ENCODE data around the gene RNF130.

The RNF130 gene, protein sequence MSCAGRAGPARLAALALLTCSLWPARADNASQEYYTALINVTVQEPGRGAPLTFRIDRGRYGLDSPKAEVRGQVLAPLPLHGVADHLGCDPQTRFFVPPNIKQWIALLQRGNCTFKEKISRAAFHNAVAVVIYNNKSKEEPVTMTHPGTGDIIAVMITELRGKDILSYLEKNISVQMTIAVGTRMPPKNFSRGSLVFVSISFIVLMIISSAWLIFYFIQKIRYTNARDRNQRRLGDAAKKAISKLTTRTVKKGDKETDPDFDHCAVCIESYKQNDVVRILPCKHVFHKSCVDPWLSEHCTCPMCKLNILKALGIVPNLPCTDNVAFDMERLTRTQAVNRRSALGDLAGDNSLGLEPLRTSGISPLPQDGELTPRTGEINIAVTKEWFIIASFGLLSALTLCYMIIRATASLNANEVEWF

DNA sequence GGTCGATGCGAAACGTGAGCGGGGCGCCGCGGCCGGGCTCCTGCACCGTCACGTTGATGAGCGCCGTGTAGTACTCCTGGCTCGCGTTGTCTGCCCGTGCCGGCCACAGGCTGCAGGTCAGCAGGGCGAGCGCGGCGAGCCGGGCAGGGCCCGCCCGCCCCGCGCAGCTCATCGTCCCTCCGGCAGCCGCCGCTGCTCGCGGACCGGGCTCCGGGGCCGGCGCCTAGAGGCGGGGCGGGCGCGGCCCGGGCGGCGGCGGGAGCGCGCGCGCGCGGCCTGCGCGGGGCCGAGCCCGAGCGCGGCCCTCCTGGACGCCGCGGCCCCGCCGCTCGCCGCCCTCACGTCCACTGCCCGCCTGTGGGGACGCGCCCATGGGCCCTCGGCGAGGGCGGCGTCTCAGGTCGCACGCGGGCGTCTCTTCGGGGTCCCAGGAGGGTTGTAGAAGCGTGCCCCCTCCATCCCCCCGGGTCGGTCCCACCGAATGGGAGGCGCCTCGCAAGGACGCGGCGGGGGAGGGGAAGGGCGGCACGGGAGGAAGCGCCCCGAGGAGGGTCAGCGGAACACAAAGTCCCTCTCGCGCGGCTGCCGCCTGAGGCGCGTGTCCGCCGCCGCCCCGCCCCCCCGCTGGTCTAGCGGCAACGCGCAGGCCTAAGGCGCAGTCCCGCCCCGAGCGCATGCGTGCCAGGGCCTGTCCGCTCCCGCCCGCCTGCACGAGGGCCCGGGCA is at the start of gene RNF130:
Gene RNF130, minus strand, starts transcription at position 229 of the 725 bp plus-strand sequence. Its CDS starts 57 bp downstream, at position 172.
- peak; percentile 82 to 86 for DNase-seq (ENCODE audit: low spot score in 2 of 2)
- peak within 1 kb of the TSS; percentile 89 for H3K4me3 Mint-ChIP-seq
- peak within 1 kb of the TSS; percentile 61 for H3K27ac Mint-ChIP-seq
- no peaks in the 10 kb centered on the region for H3K27me3 Mint-ChIP-seq
- no peaks in the 10 kb centered on the region for H3K9me3 Mint-ChIP-seq
- H3K4me1 Mint-ChIP-seq, result peaks cover 24% of the 10 kb centered on the region
- H3K36me3 Mint-ChIP-seq, result no peaks in the 10 kb centered on the region
- ATAC-seq (ENCODE audit: low read depth), result peak; percentile 77

DNA sequence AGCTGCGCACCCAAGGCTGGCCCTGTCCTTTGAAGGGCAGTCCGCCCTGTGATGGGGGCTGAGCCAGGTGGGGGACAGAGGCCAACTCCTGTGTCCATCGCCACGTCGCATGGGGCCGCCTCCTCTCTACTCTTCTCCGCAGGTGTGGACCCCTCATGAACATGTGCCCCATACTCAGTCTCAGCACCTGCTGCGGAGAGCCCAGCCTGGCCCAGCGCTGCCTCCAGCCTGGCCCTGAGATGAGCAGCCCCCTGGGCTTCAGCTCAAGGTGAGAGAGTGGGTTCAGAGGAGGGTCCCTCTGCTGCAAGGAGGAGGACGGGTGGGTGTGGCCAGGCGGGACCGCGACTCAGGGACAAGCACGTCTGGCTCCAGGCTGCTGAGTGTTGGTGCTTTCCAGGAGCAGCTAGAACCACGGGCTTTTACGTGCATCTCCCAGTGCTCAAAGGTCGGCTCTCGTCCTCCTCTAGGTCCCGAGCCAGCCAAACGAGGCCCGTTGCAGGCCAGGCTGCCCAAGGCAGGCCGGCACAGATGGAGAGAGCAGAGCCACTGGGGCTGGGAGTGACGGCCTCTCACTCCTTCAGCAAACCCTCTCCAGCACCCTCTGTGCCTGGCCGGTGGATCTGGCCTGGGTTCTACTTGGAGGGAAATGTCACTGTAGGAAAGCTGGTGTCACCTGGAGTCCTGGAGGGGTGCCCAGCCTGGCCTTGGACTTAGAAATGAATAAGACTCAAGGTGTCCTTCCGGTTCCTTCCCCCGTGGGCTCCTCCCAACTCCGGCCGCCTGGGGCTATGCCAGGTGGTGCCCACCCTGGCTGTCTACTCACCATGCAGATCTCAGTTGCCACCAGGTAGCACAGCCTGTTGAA is 48.9 kb upstream of the RNF130 start:
- Mint-ChIP-seq H3K27me3 (peaks cover 7% of the 10 kb centered on the region), H3K4me3 (no peak overlapping the region), H3K4me1 (no peaks in the 10 kb centered on the region), H3K27ac (no peak overlapping the region), H3K36me3 (no peaks in the 10 kb centered on the region), H3K9me3 (no peaks in the 10 kb centered on the region)
- no peak for ATAC-seq (ENCODE audit: low read depth)
- no peak for DNase-seq (ENCODE audit: low spot score in 2 of 2)

DNA sequence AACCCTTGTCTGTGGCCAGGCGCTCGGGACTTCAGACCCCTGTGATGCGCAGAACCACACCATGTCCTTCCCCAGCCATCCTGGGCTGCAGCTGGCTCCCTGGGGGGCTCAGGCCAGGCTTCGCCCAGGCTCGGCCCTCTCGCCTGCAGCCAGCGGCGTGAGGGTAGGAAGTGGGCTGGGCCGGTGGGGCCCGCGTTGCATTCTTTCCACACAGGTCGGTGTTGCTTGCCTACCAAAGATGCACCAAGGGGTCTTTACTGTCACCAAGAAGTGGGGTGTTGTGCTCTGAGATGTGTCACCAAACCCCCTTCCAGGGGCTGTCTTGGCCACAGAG is 48.3 kb upstream of the RNF130 start:
- no peaks in the 10 kb centered on the region for H3K4me1 Mint-ChIP-seq
- ATAC-seq (ENCODE audit: low read depth) (no peak), DNase-seq (ENCODE audit: low spot score in 2 of 2) (no peak)
- no peaks in the 10 kb centered on the region for H3K9me3 Mint-ChIP-seq
- no peaks in the 10 kb centered on the region for H3K36me3 Mint-ChIP-seq
- H3K27me3 Mint-ChIP-seq, result peaks cover 7% of the 10 kb centered on the region
- no peak overlapping the region for H3K27ac Mint-ChIP-seq
- no peak overlapping the region for H3K4me3 Mint-ChIP-seq

DNA sequence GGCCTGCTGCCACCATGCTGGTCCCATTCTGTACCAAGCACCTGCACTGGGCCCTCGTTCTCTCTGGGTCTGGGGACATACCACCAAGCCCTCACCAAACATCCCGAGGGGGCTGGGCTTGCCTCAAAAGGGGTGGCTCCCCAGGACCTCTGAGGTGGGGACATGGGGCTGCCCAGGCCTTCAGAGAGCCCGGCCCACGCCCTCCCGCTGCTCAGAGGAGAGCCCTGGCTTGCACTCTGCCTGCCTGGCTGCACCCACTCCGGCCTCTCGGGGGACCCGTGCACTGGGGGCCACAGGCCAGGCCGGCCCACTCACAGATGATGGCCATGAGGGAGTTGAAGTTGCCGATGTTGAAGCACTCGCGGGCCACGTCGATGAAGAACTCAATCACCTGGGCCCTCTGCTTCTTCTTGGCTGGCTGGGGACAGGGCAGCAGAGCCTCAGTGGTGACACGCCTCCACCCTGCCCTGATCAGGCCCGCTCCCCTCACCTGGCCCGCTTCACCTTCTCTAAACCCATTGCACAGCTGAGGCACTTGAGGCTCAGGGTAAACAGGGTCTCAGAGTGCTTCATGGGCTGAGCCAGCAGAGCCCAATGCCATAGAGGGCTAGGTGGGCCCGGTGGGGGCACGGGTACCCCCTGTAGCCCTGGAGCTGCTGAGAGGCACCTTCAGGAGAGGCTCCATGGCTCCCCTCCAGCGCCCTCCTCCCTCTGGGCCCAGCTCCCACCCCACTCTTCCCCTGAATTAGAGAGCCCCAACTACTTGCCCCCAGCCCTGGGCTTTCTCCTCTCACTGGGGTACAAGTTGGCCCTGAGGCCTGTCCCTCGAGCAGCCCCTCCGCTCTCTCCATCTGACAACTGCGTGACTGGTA is 47.7 kb upstream of the RNF130 start:
- H3K36me3 Mint-ChIP-seq, result no peaks in the 10 kb centered on the region
- H3K4me1 Mint-ChIP-seq, result no peaks in the 10 kb centered on the region
- ATAC-seq (ENCODE audit: low read depth) (no peak), DNase-seq (ENCODE audit: low spot score in 2 of 2) (no peak)
- peaks cover 7% of the 10 kb centered on the region for H3K27me3 Mint-ChIP-seq
- H3K4me3 Mint-ChIP-seq, result no peak overlapping the region
- H3K27ac Mint-ChIP-seq, result no peak overlapping the region
- H3K9me3 Mint-ChIP-seq, result no peaks in the 10 kb centered on the region

DNA sequence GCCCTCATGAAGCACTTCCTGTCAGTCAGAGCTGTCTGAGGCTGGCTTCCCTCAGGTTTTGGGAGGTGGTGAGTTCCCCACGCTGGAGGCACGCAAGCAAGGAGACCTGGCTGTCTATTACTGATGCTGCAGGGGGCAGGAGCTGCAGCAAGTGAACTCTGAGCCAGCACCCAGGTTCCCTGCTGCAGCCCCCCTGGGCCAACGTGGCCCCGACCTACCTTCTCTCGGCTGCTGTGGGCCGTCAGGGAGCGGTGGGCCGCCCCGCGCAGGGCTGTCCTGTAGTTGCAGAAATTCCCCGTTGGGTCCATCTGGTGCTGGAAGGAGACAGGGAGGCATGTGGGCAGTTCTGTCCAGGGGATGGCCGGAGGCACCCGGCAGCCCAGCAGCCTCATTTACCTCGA is 46.8 kb upstream of the RNF130 start:
- no peak overlapping the region for H3K4me3 Mint-ChIP-seq
- H3K27ac Mint-ChIP-seq, result no peak overlapping the region
- no peaks in the 10 kb centered on the region for H3K9me3 Mint-ChIP-seq
- H3K36me3 Mint-ChIP-seq, result no peaks in the 10 kb centered on the region
- H3K4me1 Mint-ChIP-seq, result no peaks in the 10 kb centered on the region
- peaks cover 5% of the 10 kb centered on the region for H3K27me3 Mint-ChIP-seq
- no peak for DNase-seq (ENCODE audit: low spot score in 2 of 2)
- ATAC-seq (ENCODE audit: low read depth), result no peak

DNA sequence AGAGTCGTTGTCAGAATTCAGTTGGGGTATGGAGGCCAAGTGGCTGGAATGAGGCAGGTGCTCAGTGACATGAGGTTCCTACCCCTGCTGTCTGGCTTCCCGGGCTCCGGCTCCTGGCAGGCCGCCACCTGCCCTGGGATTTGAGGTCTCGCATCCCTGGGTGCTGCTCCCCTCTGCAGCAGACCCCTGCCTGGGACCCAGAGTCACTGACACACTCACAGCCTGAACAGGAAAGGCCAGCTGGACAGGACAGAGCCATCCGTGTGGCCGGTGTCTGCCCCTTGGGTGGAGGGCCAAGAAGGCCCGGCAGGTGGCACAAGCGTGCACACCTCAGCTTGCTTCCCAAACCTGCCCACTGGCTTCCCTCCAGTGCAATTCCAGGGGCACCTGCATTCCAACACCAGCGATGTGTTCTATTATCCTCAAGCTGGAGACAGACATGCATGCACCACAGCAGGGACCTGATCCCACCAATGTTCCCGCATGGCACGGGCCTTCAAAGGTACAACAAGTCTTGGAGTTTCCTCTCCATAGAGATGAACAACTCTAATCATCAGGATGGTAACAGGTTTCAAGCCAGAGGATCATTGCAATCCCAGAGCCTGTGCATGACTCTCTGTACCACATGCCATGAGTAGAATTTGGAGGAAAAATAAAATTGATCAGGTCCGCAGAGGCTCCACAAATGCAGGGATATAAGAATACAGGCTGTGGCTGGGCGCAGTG is 45.6 kb upstream of the RNF130 start:
- Mint-ChIP-seq H3K27ac (no peak overlapping the region), H3K4me1 (peaks cover 2% of the 10 kb centered on the region), H3K27me3 (peaks cover 8% of the 10 kb centered on the region), H3K4me3 (no peak overlapping the region), H3K9me3 (no peaks in the 10 kb centered on the region), H3K36me3 (no peaks in the 10 kb centered on the region)
- no peak for ATAC-seq (ENCODE audit: low read depth)
- no peak for DNase-seq (ENCODE audit: low spot score in 2 of 2)

DNA sequence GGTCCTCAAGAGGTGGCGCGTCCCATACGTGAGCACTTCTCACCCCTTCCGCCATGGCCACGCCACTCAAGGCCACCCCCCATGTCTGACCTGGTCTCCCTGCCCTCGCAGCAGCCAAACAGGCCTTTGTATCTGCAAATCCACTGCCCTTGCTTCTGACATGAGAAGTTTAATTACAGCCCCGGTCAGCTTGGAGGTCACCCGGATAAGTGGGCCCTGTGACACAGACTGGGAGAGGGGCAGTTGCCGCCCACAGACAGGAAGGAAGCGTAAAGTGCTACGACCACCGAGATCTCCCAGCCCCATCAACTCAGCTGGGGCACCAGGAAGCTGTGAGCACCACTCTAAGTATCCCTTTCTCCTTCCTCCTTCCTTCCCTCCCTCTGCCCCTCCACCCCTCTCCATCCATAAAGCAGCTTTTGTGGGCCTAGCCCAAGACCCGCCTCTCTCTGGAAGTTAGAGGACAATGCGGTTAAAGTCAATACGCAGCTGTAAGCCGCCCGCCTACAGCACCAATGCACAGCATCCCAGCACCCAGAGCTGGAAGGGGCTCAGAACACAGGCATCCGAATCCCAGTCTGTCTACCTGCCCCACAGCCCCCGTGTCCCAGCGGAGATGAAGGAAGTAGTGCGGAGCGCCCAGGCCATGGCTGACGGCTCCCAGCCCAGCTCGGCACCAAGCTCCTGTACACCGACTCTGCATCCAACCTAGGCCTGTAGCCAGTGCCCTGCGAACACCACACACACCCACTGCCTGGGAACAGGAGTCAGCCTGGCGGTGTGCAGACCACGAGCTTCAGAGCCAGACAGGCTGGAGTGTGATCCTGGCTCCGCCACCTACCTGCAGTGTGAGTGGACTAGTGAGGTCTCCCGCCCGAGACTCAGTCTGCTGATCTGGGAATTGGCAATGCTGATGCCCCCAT is 44.8 kb upstream of the RNF130 start:
- H3K27ac Mint-ChIP-seq, result no peak overlapping the region
- peaks cover 2% of the 10 kb centered on the region for H3K4me1 Mint-ChIP-seq
- H3K36me3 Mint-ChIP-seq, result no peaks in the 10 kb centered on the region
- ATAC-seq (ENCODE audit: low read depth) (no peak), DNase-seq (ENCODE audit: low spot score in 2 of 2) (no peak)
- H3K9me3 Mint-ChIP-seq, result no peaks in the 10 kb centered on the region
- H3K4me3 Mint-ChIP-seq, result no peak overlapping the region
- peaks cover 8% of the 10 kb centered on the region for H3K27me3 Mint-ChIP-seq

DNA sequence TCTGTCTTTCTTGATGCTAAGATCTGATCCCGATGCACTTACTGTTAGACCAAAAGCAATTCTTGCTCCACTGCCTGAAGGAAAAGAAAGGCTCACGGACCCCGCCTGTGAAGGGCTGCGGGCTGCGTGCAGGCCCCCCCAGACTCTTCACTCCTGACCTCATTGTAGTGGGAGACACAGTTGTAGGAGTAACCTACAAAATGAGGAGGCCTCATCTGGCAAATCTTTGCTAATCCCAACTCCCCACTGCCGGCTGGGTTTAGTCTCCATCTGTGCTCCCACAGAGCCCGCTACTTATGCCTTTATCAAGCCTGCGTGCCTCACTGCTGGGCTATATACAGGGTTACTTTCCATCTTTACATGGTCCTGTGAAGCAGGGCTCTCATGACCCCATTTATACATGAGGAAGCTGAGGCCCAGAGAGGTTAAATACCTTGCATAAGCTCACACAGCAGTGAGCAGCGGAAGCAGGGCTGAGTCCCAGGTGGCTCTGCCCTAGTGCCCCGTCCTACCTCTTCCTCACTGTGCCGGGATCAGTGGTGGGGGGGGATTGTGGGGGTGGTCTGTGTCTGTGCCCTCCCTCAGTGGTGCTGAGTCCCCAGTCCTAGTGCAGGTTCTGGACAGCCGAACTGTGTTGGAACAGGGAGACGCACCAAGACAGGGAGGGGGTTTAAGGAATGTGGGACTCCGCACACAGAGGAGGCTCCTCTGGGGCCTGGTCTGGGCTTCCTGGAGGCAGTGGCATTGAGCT is 43.9 kb upstream of the RNF130 start:
- Mint-ChIP-seq H3K36me3 (no peaks in the 10 kb centered on the region), H3K4me3 (no peak overlapping the region), H3K27me3 (peaks cover 9% of the 10 kb centered on the region), H3K4me1 (peaks cover 2% of the 10 kb centered on the region), H3K27ac (no peak overlapping the region), H3K9me3 (no peaks in the 10 kb centered on the region)
- DNase-seq (ENCODE audit: low spot score in 2 of 2) (no peak), ATAC-seq (ENCODE audit: low read depth) (no peak)

DNA sequence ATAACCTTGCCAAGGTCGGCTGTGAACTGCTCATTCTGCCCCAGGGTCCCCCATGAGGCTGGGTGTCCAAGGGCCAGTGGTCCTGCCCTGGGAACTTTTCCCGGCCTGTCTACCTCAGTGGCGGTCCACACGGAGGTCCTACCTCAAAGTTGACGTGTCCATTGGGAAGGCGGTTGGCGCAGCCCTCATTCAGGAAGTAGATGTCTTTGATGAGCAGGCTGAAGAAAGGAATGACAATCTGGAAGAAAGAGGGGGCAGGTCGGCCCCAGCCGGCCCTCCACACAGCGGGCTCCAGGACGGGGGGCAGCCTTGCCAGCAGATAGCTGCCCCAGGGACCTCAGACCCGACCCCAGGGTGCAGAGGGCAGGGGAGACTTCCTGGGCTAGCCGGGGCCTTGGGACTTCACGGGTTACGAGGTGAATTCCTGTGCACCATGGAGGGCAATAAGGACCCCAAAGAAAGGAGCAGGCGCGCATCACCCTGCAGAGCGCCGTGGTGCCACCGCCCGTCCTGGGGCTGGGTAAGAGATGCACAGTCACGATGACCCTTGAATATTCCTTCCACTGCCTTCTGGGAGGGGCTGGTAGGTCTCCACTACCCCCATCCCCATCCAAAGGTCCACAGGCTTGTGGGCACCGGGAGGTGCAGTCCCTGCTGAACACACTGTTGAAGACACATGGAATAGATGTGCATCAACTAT is 42.9 kb upstream of the RNF130 start:
- Mint-ChIP-seq H3K27me3 (peaks cover 7% of the 10 kb centered on the region), H3K27ac (no peak overlapping the region)

DNA sequence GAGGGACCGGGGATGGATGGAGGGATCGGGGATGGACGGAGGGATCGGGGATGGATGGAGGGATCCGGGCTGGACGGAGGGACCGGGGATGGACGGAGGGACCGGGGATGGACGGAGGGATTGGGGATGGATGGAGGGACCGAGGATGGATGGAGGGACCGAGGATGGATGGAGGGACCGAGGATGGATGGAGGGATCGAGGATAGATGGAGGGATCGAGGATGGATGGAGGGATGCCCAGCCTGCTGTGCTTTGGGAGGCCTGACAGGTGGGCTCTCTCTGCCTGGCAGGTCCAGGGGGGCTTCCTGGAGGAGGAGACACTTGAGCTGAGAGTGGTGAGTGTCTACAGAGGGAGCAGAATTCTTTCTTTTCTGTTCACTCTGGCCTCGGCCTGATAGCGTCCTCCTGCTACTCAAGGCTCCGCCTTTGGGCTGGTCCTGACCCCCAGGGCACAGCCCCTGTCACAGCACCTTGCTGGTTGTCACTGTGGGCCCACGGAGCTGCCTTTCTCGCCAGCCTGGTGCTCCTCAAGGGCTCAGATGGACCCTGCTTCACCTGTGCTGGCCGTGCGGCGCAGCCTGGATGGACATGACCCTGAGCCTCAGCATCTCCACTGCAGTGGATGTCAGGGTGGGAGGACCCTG is 42.2 kb upstream of the RNF130 start:
- DNase-seq (ENCODE audit: low spot score in 2 of 2) (no peak), ATAC-seq (ENCODE audit: low read depth) (no peak)
- Mint-ChIP-seq H3K9me3 (no peaks in the 10 kb centered on the region), H3K27ac (no peak overlapping the region), H3K36me3 (no peaks in the 10 kb centered on the region), H3K4me1 (peaks cover 2% of the 10 kb centered on the region), H3K27me3 (peaks cover 7% of the 10 kb centered on the region), H3K4me3 (no peak overlapping the region)

More for the DNA sequence above, 42.9 kb upstream of the RNF130 start:
- no peaks in the 10 kb centered on the region for H3K9me3 Mint-ChIP-seq
- no peak for DNase-seq (ENCODE audit: low spot score in 2 of 2)
- H3K4me3 Mint-ChIP-seq, result no peak overlapping the region
- H3K36me3 Mint-ChIP-seq, result no peaks in the 10 kb centered on the region
- no peak for ATAC-seq (ENCODE audit: low read depth)
- H3K4me1 Mint-ChIP-seq, result peaks cover 2% of the 10 kb centered on the region
